Uterus (tissue), 2 donors: ENCODE measurements around the gene INO80C.

Source experiments
- POLR2A ChIP-seq, 2 donors: fragments of 450-650 bp; IDR thresholded peaks; one replicate each; pipeline ENCODE4 v1.6.1; 2016; ENCODE audit warnings: antibody characterized with exemption in 2 of 2, mild to moderate bottlenecking in 1 of 2, moderate library complexity in 1 of 2
- TF ChIP-seq, protein P1 (sequence below), 4 experiments: fragments of 200-600 bp in 2 of 4; fragments of 450-650 bp in 2 of 4; sonication (generic) in 2 of 4; IDR thresholded peaks; one replicate each; pipeline ENCODE4 v1.5.1; 2016 to 2019; ENCODE audit warnings: antibody characterized with exemption in 4 of 4, mild to moderate bottlenecking in 2 of 4, moderate library complexity in 1 of 4

DNA sequence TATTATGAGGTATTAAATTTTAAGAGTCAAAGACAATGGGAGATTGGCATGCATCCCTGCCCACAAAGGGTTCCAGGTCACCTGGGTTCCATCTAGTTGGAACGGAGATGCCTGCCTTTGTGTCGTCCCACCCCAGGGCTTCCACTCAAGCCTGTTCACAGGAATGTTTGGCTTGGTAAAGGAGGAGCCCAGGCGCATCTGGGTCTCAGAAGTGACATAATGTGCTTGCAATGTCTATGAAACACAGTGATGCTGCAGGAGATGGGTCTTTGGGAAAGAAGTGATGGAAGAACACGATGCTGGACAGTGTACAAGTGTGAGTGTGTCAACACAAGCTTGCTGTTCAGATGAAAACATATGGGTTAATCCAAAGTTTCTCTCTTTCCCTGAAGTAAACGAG lies 71.0 kb downstream of the INO80C start:
- TF ChIP-seq, protein P1, sequence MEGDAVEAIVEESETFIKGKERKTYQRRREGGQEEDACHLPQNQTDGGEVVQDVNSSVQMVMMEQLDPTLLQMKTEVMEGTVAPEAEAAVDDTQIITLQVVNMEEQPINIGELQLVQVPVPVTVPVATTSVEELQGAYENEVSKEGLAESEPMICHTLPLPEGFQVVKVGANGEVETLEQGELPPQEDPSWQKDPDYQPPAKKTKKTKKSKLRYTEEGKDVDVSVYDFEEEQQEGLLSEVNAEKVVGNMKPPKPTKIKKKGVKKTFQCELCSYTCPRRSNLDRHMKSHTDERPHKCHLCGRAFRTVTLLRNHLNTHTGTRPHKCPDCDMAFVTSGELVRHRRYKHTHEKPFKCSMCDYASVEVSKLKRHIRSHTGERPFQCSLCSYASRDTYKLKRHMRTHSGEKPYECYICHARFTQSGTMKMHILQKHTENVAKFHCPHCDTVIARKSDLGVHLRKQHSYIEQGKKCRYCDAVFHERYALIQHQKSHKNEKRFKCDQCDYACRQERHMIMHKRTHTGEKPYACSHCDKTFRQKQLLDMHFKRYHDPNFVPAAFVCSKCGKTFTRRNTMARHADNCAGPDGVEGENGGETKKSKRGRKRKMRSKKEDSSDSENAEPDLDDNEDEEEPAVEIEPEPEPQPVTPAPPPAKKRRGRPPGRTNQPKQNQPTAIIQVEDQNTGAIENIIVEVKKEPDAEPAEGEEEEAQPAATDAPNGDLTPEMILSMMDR (IDR thresholded peaks at IDR 0.05): no peak
- TF ChIP-seq POLR2A (IDR thresholded peaks at IDR 0.05): no peak
